Activated gamma-delta T cell treated with anti-CD3 and anti-CD28 coated beads, Interleukin-2, amount 50 U/mL, for 16 hours (primary cell): ENCODE data around the gene PRKCD.

Experiments
- DNase-seq: peaks from one replicate; pipeline ENCODE4 v3.0.0-alpha.2; 2020; ENCODE audit warnings: low read depth

Gene PRKCD

GRCh38 chr3:53217175-53217574 lies 56.2 kb downstream of the PRKCD start:
- no peak for DNase-seq

- DNase-seq = no peak
Observed at GRCh38 chr3:53218131-53218530, 57.1 kb downstream of the PRKCD start.

- peak; percentile 63 for DNase-seq
Observed at GRCh38 chr3:53219895-53220483, 59.0 kb downstream of the PRKCD start.

GRCh38 chr3:53221345-53221744 lies 60.3 kb downstream of the PRKCD start:
- no peak for DNase-seq

GRCh38 chr3:53221827-53222182 lies 60.8 kb downstream of the PRKCD start:
- DNase-seq = no peak

- DNase-seq = no peak
Observed at GRCh38 chr3:53222183-53222901, 61.3 kb downstream of the PRKCD start.

- DNase-seq = no peak
Observed at GRCh38 chr3:53223025-53223424, 62.0 kb downstream of the PRKCD start.

GRCh38 chr3:53223541-53223966 lies 62.5 kb downstream of the PRKCD start:
- no peak for DNase-seq

GRCh38 chr3:53224026-53224425 lies 63.0 kb downstream of the PRKCD start:
- no peak for DNase-seq

GRCh38 chr3:53224536-53224935 lies 63.5 kb downstream of the PRKCD start:
- DNase-seq = no peak

GRCh38 chr3:53225181-53225580 lies 64.2 kb downstream of the PRKCD start:
- no peak for DNase-seq

- no peak for DNase-seq
Observed at GRCh38 chr3:53225651-53226050, 64.6 kb downstream of the PRKCD start.

- no peak for DNase-seq
Observed at GRCh38 chr3:53226142-53226840, 65.3 kb downstream of the PRKCD start.

- DNase-seq = no peak
Observed at GRCh38 chr3:53226841-53227407, 65.9 kb downstream of the PRKCD start.

- no peak for DNase-seq
Observed at GRCh38 chr3:53227993-53228885, 67.2 kb downstream of the PRKCD start.

- DNase-seq = no peak
Observed at GRCh38 chr3:53229171-53229570, 68.2 kb downstream of the PRKCD start.

GRCh38 chr3:53229606-53230005 lies 68.6 kb downstream of the PRKCD start:
- DNase-seq = no peak

GRCh38 chr3:53230041-53230621 lies 69.1 kb downstream of the PRKCD start:
- no peak for DNase-seq

GRCh38 chr3:53230789-53231188 lies 69.8 kb downstream of the PRKCD start:
- no peak for DNase-seq

GRCh38 chr3:53231532-53232511 lies 70.8 kb downstream of the PRKCD start:
- DNase-seq = no peak
